ENCODE results near the gene FAHD1.
"Not testable (repeated sequence)": the region's sequence is repeated elsewhere in the genome, so short reads cannot be mapped to it uniquely, and the experiment has no call there.

Gene FAHD1

GRCh38 chr16:1857433-1858097 lies 30.6 kb downstream of the FAHD1 start:
- no peak for DNase-seq

- DNase-seq = no peak
Observed at GRCh38 chr16:1858189-1858865, 31.3 kb downstream of the FAHD1 start.

GRCh38 chr16:1859650-1860049 lies 32.6 kb downstream of the FAHD1 start:
- DNase-seq = no peak

- DNase-seq = no peak
Observed at GRCh38 chr16:1861730-1862129, 34.7 kb downstream of the FAHD1 start.

GRCh38 chr16:1862394-1862793 lies 35.4 kb downstream of the FAHD1 start:
- DNase-seq = no peak

GRCh38 chr16:1863681-1864460 lies 36.9 kb downstream of the FAHD1 start:
- DNase-seq = peak in 1 of 2 donors; percentile 4

- DNase-seq = no peak
Observed at GRCh38 chr16:1865902-1866690, 39.1 kb downstream of the FAHD1 start.

- DNase-seq = no peak
Observed at GRCh38 chr16:1870365-1871082, 43.5 kb downstream of the FAHD1 start.

GRCh38 chr16:1871974-1872635 lies 45.1 kb downstream of the FAHD1 start, which contains the start of gene MEIOB:
Gene MEIOB (minus strand): TSS chr16:1872164. CDS start chr16:1868175, 3,989 bp downstream.
- peak; percentile 14 to 22 for DNase-seq

GRCh38 chr16:1874854-1875253 lies 47.8 kb downstream of the FAHD1 start:
- DNase-seq = no peak

- DNase-seq = not testable (repeated sequence)
Observed at GRCh38 chr16:1876066-1876465, 49.1 kb downstream of the FAHD1 start.

- no peak for DNase-seq
Observed at GRCh38 chr16:1876468-1876867, 49.5 kb downstream of the FAHD1 start.

- no peak for DNase-seq
Observed at GRCh38 chr16:1877089-1877488, 50.1 kb downstream of the FAHD1 start.

- DNase-seq = no peak
Observed at GRCh38 chr16:1877804-1878203, 50.8 kb downstream of the FAHD1 start.

GRCh38 chr16:1878256-1878655 lies 51.2 kb downstream of the FAHD1 start:
- no peak for DNase-seq
